HG03571 (cell line): ENCODE data around the gene SSTR3.

Experiments
- ATAC-seq: cut with Tn5 transposase; IDR thresholded peaks from one replicate; pipeline ENCODE4 v1.9.1; 2021; ENCODE audit not compliant: unreplicated experiment

SSTR3 gene

DNA sequence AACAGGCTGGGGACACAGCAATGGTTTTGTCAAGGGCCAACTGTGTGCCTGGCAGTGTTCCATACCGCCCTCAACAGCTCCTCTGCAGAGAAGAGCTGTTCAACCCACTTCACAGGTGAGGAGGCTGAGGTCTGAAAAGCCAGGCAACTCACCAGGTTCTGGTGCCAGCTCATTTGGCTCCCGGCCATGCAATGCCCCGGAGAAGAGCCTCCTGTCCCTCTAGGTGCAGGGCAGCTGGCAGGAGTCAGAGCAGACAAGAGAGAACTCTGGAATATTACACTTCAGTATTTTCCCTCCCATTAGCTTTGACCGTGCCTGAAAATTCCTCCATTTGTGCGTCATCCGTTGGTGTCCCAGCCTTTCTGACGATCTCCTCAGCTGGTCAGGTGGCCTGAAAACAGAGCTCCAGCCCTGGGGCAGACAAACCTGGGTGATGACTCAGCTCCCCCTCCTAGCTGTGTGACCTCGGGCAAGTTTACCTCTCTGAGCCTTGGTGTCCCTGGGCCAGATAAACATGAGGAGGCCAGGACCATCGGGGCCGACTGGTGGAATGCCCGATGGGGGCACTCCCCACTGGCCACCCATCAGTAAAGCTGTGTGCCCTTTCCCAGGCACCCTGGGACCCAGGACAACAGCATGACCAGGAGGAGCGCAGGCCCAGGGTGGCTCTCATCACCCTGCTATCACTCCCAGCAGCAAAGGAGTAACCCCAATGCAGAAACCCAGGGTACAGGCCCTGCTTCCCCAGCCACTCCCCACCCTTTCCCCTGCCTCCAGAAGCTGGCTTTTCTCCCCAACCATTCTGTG, 14.6 kb downstream of the SSTR3 start:
- no peak for ATAC-seq

DNA sequence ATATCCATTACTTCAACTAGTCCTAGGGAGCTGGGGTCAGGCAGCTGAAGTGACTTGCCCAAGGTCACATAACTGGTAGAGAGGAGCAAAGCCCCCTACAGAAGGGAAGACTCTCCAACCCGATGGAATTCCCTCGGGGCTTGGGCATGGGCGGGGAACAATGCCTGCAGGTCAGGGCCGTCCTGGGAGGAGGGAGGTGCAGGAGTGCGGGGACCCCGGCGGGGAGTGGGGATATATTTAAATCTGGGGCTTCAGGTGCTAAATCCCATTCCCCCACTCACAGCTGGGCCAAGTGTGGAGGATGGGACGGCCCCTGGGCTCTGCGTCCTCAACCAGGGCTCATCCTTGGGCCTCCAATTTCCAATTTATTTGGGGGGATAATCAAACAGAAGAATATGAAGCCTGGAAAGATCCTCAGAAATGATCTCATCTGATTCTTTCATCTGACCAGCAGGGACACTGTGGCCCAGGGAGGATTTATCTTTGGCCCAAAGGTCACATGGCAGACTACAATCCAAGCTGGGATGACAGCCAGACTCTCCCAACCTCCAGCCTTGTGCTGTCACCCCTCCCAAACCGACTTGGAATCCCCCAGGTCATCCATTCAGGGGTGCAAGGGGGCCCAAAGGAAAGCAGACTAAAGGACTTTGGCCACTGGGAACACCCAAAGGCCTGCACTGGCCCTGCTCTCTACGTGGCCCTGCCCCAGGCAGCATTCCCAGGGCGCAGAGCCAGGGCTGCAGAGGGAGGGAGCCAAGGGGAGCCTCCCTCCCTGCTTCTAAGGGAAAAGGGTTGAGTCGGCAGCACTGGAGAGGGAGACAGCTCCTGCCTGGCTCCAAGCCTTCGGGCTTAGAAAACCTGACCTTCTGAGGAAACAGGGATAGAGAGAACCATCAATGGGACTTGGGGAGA, 15.5 kb downstream of the SSTR3 start:
- ATAC-seq = no peak

DNA sequence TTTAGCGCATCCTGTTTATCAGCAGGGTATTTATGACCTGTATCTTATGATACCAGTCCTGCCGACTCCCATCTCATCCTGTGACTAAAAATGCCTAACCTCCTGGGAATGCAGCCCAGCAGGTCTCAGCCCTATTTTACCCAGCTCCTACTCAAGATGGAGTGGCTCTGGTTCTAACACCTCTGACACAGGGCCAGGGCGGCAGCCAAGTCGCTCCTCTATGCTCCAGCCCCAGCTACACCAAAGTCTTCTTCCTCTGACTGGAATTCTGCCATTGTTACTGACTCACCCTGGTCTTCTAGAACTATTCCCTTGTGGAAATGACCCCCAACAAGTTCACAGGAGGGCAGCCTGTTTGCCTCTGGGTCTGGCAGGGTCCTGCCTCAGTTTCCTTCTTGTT, 16.4 kb downstream of the SSTR3 start:
- no peak for ATAC-seq

DNA sequence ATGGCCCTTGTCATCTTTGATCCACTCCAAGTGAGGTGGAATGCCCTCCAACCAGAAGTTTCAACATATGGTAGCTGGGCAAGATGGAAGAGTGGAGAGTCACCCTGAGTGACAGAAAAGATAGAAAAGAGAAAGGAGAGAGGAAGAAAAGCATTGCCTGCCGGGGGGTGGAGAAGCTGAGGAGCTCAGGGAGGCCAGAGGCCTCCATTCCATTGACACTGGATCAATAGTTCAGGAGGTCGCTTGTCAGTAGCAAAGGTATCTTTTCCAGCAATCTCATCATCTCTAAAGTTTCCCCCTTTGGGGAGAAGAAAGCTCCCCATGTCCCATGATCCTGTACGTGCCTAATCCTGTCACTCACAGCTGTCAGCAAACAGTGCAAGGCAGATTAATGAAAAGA, 17.5 kb downstream of the SSTR3 start:
- ATAC-seq = no peak

DNA sequence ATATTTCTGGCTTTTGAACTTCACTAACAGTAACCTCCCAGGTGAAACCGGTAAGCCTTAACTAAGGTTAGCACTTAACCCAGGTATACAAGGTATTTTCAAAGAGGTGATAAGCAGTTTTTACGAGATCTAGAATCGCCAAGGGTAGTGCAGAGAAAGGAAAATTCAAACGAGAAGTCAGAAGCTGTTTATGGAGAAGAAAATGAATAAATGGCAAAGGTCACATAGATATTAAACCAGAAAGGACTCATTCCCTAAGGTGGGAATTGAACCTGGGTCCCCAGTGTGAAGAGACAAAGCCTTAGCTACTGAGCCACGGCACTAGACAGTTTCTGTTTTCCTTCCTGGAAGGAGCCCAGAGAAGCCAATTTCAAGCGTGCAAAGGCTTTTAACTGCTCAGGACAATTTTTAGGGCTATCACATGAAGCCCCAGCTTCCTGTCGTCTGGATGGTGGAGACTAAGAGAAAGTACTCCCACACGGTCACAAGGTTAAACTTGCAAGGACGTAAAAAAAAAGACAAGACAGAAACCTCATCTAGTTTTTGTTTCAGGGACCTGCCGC, 18.6 kb downstream of the SSTR3 start:
- ATAC-seq = no peak

DNA sequence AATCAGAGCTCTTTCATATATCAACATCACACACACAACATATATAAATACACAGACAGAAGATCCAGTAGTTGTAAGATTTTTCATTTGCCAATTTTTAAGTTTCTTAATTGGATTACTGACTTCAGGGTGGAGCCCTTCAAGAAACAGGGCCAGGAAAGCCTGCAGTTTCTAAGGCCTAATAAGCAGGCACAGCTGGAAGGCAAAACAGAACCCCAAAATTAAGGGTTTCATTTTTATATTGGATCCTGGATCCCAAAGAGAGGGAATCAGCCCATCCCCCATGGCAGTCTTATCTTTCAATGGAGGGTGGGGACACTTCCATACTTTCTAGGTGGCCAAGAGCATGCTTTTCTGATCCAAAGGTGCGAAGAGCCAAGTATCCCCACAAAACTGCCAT, 19.5 kb downstream of the SSTR3 start:
- no peak for ATAC-seq

DNA sequence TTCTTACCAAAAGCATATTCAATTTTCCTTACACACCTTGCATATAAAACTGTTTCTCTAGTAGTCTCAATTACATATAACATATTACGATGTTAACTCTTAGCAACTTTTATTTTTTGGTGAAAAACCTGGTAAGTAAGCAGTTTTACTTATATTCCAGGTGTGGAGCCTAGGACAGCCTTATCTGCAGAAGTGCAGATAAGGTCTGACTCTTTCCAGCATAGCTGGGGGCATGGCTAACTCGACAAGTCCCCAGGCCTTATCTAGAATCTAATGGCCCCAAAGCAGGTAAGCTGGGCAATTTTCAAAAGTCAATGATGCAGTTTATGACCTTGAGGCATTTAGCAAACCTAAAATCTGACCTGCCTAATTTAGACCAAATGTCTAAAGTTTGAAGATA, 20.1 kb downstream of the SSTR3 start:
- no peak for ATAC-seq

DNA sequence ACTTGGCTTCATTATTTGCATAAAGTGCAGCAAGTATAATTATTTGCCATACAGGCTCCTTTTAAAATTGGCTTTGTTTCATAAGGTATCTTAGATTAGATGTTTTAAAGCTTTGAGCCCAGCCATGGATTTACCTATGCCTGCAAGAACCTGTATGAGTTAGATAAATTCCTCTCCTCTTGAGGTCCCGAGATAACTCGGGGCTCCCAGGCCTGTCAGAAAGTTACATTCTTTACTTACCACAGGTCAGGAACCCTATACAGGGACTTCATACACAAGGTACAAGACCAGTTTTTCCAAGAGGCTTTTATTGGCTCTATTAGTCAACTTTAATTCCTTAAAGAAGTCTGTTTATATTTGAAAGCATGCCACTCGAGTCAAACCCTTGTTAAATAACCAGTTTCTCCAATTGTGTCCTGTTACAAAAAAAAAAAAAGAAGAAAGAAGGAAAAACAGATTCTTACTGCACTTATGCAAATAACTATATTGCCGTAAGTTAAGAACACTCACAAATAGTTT, 22.0 kb downstream of the SSTR3 start:
- ATAC-seq = no peak

DNA sequence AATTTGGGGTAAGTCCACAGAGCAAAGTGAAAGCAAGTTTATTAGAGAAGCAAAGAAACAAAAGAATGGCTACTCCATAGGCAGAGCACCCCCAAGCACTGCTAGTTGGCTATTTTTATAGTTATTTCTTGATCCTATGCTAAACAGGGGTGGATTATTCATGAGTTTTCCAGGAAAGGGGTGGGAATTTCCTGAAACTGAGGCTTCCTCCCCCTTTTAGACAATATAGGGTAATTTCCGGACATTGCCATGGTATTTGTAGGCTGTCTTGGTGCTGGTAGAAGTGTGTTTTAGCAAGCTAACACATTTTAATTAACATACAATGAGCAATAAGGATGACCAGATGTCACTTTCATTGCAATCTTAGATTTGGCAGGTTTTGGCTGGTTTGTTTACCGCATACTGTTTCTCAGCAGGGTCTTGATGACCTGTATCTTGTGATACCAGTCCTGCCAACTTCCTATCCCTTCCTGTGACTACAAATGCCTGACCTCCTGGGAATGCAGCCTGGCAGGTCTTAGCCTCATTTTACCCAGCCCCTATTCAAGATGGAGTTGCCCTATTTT, 23.3 kb downstream of the SSTR3 start:
- no peak for ATAC-seq

DNA sequence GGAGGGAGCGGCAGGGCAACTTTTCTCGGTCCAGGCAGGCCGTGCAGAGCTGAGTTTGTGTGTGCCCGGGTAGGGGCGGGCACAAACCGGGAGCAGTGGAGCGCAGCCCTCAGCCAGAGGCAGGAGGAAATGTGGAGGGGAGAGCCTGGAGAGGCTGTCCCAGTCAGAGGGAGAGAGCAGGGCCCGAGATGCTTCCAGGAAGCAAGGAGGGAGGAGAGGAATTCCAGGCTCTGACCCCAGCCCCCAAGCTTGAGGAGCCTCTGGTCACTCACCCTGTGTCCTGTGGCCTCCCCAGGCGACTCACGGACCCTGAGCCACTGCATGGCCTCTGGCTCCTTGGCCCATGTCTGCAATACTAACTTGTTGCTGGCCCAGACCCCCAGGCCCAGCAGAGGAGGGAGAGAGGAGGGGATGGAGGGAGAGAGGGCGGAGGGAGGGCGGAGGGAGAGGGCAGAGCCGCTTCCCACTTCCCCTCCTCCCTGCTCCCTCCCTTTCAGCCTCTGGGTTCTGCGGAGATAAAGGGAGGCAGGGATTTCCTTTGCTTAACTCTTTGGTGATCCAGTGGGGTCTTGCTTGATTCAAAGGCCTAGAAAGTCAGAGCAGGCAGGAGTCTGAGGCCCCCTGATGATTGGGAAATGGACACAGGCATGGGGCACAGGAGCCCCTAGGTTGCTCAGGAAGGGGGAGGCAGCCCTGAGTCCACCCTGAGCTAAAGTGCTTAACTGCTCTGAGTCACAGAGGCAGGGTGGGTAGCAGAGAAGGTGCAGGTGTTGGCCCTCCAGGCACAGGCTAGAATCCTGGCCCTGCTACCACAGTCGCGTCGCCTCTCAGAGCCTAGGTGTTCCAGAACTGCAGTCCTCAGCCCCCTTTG, 24.2 kb downstream of the SSTR3 start, which contains the start of gene C1QTNF6:
TSS of gene C1QTNF6 (minus strand) at position 357 of the 871 bp plus-strand sequence. CDS start at position 323, 34 bp downstream.
- ATAC-seq = no peak

DNA sequence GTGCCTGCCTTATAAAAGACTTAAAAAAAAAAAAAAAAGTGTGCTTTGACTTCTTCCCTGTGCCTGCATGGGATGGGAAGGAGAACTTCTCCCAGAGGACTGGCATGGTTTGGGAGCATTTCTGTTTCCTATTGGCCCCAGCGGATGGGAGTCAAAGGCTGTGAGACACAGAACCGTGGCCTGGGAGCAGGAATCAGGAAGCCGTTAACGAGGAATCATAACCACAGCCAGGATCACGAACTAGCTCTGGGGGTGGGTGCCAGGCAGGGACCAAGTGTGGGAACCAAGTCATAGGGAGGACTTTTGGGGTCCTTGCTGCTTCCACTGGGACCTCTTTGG, 24.8 kb downstream of the SSTR3 start:
- ATAC-seq = no peak

DNA sequence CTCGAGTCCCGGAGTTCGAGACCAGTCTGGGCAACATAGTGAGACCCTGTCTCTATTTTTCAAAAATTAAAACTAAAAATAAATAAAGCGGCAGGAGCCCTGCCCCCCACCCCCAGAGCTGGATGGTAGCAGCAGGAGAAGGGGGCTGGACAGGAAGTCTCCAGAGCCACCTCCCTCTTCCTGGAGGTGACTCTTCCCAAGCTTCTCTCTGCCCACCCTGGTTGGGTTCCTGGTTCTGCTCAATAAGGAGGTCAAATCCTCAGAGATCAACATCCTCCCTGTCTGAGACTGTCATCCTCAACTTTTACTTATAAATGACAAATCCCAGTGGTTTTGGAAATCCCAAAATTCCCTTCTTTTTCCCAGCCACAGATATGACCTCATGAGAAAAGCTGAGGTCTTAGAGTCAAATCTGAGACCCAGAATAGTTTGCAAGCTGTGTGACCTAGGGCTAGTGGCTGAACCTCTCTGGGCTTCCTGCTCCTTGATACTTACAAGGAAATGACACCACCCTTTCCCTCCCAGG, 25.2 kb downstream of the SSTR3 start:
- no peak for ATAC-seq

DNA sequence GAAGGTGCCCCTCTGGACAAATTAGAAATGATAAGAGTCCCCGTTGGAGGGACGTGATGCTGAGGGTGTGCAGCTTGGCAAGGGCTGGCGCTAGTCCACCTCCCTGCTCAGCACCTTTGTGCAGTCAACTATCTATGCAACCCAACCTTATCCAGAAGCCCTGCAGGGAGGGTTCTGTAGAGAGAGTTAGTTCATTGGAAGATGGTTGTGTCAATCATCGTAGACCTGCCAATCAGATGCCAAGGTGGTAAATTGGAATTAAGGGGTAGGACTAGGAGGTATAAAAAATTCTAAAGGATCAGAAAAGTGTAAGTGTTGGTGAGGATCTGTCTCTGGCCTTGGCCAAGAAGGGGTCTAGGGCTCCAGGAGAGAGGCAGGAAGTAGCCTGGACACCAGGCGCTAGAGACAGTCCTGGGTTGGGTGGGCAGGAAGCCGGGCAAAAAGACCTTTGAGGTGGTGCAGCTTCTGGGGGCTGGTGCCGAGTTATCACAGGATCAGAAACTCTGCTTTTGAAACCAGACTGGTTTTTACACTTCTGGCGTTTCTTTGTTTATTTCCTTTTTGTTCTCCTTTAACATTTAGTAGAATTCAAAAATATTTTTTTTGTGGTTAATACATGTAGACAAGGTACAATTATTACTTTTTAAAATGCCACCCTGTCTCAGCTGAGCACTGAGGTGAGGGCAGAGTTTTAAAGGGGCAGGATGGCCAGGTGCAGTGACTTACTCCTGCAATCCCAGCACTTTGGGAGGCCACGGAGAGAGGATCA, 25.9 kb downstream of the SSTR3 start:
- no peak for ATAC-seq

DNA sequence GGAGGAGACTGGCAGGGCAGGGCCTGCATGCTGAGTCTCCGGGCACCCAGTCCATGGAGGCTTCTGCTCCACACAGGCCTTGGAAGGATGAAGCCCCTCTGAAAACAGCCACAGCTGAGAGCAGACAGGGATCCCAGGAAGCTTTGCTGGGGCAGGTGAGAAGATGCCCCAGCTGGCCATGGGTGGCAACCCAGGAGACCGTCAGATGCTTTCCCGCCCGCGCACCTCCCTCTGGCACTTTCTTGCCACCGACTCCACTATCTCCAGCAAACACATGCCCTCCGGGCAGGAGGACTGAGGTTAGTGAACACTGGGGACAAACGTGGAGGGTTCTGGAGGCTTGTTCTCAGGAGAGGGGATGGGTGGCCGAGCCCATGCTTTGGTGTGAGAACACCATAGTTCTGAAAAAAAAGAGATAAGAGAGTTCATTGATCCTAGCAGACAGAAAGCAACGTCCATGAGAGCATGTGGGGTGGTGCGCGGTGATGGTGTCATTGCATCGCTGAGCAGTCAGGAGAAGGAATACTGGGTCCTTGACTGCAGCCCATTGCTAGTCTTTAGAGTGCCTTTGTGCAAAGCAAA, 26.5 kb downstream of the SSTR3 start:
- no peak for ATAC-seq

DNA sequence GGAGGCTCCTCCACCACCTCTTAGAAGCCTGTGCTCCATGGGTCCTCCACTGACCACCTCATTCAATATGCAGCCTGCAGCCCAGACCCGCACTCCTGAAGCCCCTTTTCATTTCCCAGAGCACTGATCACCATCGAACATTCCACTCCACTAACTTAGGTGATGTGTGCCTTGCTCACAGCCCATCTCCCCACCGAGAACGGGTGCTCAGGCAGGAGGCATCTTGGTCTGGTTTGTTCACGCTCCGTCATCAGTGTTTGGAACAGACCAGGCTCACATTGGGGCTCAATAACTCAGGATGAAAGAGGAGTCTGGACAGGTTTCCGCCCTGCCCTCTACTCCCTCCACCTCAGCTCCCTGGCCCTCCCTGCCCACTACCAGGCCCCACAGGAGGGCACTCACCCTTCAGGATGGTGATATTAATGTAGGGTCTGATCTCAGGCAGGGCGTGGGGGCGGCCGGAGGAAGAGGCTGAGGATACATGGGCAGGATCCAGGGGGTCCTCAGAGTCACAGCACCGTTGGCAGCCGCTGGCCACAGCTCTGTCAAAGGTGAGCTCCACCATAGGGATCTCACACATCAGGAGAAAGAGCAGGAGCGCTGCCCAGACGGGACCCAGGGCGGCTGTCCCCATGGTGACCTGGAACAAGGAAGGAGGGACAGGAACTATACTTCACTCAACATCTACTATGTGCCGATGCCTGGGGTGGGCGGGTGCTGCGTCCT, 27.3 kb downstream of the SSTR3 start:
- no peak for ATAC-seq

DNA sequence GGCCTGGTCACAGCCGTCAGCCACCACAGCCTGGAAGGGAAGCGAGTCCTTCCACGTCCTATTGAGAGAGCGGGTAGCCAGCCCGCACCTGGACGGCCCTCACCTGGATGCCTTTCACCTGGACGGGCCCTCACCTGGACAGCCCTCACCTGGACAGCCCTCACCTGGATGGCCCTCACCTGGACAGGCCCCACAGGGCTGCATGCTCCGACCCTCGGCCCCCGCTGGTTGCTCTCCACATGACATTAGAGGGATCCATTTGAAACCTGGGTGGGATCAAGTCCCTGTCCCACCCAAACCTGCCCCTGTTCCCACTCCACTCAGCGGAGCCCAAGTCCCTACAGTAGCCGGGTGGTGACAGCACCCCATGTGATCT, 27.9 kb downstream of the SSTR3 start:
- ATAC-seq = no peak

DNA sequence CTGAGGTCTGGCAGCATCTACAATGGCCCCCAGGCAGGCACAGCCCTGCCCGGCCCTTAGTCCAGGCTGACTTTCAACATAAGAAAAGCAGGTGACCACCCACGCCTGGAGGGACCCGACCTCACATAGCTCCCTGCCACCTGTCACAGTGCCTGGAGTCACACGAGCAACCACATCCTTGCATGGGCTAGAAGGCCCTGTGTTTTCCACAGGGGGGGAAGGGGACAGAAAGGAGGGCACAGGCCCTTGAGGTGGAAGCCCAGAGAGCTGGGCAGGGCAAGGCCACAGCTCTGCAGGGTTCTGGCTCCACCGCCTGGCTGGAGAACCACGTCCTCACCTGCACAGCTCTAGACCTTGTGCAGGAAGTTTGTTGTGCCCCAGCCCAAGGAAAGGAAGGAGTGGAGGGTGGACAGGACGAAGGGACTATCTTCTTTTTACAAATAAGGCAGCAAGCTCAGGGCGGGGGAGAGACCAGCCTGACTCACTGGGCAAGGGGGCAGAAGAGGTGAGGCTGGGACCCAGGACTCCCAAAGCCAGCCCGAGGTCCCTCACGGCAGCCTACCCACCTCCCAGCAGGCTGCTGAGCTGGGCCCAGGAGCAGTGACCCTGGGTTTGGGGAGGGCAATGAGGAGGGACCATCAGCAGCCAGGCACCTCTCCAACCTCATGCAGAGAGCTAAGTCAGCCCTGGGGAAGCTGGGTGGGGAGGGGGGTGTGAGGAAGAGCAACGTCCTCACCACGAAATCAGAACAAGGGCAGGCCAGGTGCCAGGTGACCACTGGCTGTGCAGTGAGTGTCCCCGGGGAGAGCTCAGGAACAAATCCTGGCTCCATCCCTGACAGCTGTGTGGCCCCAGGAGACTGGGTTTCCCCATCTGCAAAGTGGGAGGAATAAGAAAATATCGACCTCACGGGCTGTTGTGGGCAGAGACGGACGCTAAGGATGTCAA, 28.6 kb downstream of the SSTR3 start:
- no peak for ATAC-seq
